GM18511 (cell line): ENCODE results near the gene PSD2.

ENCODE experiments used
- ATAC-seq: cut with Tn5 transposase; IDR thresholded peaks from one replicate; pipeline ENCODE4 v1.9.1; 2021; ENCODE audit warnings: mild to moderate bottlenecking, moderate library complexity; ENCODE audit not compliant: unreplicated experiment

PSD2 gene

DNA sequence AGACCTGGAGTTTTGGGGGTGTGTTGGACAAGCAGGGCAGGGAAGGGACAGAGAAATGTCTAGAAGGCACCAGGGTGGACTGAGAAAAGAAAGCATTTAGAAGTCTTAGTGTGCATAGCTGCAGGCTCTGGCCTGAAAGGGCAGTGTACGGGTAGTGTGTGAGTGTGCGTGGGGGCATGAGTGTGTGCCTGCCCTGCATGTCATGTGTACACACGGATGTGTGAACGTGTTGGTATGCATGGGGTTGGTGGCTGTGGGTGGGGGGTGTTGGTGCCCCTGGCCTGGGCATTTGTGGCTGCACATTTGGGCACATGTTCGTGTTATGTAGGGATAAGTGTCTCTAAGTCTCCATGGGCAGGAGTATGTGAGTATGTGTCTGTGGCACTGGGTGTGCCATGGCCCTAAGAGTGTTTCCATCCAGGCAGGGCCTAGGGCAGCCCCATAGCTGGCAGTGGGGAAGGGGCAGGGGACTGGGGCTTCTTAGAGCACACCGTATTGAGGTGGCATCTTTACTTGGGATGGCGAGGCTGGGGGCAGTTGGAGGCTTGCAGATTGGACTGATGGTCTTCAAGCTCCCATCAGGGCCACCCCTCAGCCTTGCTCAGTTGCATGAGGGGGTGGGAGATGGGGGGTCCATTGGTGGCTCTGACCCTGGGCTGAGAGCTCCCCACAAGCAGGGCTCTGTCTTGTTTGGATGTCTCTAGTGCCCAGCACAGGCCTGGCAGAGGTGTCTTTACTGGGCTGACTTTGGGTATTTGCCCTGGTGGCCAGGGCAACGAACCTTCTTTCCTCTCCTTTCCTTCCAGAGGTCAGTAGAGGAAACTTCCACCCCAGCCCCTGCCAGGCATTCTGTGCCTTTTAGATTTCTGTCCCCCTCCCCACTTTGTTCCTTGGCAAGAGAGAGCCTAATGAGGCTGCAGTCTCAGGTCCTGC is 15.0 kb downstream of the PSD2 start:
- ATAC-seq = no peak

DNA sequence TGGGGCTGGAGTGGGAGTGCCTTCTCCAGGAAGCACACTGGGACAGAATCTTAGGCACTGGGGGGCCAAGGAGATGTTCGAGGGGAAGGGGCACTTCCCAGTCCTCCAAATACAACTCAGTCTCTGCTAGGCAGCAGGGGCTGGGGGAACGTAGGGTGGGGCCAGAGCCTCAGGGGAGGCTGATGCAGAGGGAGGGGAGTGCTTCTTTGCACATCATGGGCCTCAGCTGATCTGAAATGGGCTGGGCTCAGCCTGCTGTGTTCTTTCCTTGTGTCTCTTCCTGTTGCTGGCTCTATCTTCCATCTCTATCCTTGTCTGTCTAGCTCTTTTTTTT is 15.6 kb downstream of the PSD2 start:
- ATAC-seq = no peak

DNA sequence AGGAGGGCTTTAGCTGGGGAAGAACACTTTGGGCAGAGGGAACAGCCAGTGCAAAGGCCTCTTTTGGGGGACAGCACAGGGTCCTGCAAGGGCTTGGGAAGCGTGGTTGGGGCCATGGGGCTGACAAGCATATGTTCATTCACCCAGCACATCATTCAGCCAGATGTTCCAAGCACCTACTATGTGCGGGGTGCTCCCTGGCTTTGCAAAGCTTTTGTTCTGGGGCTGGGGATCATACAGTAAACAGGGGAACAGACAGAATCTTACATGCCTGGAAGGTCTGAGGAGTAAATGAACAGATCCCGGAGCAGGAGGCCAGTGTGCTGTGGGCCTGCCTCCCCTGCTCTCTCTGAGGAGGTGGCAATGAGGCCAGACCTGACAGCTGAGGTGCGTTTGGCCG is 16.7 kb downstream of the PSD2 start:
- no peak for ATAC-seq

DNA sequence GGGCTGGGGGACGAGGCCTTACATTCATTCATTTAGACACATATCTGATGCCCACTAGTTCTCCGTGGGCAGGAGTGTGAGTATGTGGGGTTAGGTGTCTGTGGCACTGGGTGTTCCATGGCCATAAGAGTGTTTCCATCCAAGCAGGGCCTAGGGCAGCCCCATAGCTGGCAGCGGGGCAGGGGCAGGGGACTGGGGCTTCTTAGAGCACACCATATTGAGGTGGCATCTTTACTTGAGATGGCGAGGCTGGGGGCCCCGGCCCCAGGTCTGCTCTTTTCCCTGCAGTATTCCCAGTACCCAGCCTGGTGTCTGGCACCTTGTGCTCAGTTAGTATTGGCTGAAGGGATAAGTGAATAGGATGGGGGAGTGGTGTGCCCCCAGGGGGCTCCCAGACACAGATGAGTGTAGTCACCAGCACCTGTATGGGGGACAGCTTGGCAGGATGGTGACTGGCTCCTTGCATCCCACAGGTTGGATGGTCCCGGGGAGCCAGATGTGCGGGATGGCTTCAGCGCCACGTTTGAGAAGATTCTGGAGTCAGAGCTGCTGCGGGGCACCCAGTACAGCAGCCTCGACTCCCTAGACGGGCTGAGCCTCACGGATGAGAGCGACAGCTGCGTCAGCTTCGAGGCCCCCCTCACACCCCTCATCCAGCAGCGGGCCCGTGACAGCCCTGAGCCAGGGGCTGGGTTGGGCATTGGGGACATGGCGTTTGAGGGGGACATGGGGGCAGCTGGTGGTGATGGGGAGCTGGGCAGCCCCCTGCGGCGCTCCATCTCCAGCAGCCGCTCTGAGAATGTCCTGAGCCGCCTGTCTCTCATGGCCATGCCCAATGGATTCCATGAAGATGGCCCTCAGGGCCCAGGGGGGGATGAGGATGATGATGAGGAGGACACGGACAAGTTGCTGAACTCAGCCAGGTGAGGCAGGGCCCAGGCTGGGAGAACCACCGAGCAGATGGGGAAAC is 17.5 kb downstream of the PSD2 start:
- ATAC-seq = no peak

DNA sequence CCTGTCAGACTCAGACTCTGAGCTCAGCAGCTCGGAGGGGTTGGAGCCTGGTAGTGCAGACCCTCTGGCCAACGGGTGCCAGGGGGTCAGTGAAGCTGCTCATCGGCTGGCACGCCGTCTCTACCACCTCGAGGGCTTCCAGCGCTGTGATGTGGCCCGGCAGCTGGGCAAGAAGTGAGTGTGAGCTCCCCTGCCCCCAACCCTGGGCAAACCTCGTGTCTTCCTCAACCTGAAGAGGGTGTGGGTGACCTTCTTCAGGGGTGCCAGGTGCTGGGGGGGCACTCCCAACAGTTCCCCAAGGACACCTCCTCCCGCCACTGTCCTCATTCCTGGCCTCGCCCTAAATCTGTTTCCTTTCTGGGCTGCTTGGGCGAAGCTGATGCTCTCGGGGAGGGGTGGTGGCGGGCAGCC is 18.6 kb downstream of the PSD2 start:
- no peak for ATAC-seq

DNA sequence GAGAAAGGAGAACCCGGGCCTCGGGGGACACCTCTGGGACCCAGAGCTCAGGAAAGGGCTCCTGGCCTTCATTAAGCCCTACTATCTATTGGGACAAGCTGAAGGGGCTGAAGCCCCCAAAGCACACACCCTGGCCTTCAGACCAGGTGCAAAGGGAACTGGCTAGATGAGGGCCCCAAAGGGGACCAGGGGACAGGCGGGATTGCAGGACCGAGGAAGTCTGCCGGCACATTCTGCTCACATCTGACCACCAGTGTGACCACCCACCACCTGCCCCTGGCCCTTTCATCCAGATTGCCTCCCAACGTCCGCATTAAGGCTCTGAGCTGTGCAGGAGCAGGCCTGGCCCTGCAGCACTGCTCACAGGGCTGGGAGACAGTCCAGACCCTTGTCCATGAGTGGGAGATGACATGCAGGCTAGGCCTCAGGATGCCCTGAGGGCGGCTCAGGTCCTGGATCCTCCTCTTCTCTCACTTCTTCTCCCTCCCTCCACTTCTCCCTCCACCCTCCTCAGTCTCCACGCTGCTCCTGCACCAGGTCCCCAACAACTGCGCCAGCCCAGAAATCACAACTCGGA is 19.2 kb downstream of the PSD2 start:
- ATAC-seq = no peak

DNA sequence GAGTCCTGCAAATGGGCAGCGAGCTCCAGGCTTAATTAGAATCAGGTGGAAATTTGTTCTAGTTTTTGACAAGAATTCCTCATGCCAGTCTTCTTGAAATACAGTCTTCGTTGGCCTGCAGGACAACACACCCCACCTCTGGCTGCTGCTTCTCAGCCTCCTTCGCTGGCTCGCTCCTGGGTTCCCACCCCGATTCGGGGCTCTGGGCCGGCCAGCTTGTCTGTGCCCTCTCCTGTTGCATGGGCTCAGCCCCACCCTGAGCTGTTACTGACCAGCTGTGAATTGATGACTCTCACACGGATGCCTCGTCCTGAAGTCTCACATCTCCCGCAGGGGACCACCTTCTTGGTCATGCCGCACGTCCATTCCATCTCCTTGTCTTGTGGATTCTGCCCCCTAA is 21.0 kb downstream of the PSD2 start:
- no peak for ATAC-seq

DNA sequence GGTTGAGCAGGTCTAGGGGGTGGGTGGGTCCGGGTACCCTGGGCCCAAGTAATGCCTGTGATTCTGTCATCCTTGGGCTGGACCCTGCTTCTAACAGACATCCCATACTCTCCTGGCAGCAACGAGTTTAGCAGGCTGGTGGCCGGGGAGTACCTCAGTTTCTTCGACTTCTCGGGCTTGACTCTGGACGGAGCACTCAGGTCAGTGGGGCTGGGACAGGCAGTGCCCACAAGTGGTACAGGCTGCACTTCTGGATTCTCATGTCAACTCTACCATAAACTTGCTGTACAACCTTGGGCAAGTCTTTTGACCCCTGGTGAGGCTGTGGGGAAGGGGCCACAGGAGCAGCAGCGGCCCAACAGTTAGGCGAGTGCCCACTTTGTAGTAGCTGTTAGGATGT is 21.8 kb downstream of the PSD2 start:
- no peak for ATAC-seq

DNA sequence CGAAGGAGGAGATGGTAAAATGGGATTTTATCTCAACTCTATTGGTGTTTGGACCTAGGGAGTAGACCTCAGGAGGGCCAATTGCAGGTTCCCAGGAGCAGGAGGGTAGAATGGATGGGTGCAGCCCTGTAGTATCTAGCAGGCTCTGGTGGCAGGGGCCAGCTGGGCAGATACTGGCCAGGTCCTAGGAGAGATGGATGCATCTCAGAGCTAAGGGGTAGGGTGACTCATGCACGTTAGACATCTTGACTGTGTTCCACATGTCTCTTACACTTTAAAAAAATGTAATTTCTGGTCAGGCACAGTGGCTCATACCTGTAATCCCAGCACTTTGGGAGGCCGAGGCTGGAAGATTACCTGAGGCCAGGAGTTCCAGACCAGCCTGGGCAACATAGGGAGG is 22.4 kb downstream of the PSD2 start:
- ATAC-seq = no peak

DNA sequence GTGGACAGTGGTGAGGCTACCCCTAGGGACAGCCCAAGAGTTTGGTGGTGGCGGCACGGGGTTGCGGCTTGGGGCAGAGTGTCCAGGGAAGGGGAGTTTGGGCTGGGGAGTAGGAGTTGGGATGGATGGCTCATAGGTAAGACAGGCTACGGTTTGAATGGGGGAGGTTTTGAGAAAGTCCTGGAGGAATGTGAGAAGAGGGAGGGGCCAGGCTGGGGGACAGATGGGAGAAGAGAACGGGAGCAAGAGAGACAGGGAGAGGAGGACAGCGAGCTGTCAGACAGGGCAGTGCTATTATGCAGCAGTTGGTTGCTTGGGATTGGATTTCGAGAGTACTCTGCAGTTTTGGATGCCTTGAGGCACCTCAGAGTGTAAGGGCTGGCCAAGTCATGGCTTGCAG is 24.5 kb downstream of the PSD2 start:
- no peak for ATAC-seq

DNA sequence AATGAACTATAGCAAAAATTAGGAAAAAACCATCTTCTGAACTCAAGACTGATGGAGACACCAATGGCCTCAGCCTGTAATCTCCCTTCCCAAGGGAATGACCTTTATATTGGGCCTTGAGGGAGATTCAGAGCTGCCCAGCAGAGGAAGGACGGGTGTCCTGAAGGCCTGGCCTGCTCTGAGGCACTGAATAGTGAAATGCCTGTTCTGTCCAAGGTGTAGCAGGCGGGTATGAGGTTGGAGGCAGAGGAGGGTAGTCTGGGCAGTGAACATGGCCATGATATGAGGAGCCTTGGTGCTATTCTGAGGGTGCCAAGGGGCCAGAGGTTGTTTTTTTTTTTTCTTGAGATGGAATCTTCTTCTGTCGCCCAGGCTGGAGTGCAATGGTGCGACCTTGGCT is 25.0 kb downstream of the PSD2 start:
- no peak for ATAC-seq

DNA sequence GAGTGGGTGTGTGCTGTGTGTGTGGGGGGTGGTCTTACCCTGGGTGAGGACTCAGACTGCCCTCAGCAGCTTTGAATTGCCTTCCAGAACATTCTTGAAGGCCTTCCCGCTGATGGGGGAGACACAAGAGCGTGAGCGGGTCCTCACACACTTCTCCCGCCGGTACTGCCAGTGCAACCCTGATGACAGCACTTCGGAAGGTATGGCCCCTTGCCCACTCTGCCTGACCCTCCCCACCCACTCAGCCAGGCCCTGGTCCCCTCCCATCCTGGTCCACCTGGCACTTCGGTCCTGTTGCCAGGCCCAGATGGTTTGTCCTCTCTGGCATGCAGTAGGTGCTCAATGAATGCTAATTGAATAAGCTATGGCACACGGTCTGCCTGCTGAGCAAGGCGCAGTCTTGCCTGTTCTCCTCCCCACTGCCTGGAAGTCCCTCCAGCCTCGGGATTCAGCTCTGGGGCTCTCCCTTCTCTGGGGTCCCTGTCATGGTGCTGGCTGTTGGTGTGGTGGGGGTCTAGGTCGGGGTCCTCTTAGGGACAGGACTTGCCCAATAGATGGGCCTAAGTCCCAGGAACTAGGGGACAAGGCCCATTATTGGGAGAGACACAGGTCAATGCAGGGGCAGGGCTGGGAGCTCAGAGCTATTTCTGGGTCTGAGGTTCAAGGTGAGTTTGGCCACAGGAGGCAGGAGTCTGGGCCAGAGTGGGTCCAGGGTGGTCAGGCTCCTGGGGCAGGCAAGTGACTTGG is 26.4 kb downstream of the PSD2 start:
- ATAC-seq = no peak

DNA sequence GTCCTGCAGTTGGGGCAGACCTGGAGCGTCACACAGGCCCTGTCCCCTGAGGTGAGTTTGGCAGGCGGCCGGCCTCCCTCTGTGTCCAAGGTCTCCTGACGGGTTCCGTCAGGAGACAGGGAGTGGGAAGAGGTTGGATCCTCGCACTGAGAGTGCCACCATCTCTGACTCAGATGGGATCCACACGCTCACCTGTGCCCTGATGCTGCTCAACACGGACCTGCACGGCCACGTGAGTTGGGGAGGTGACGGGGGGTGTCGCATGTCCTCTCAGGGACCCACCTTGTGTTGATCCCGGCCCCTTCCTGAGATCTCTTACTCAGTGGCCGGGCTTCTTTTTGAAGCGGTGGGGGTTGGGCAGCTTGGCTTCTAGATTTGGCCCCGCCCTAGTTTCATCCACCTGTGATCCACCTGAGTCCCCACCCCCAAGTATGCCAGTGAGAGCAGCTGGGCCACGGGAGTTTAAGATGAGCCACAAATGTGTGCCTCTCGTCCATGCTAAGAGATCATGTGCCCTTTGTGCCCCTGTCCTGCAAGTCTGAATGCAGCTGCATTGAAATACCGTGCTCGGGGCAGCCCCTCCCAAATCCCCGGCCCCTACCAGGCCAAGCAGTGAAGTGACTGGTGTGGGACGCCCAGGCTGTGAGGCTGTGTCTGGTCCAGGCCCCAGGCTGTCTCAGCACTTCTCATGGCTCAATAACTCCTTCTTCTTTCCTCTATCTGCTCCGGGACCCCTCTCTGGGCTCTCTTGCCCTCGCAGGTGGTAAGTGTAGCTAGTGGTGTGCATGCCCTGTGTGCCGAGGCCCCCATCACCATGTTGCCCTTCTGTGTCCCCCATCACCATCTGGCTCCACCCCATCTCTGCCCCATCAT is 27.2 kb downstream of the PSD2 start:
- no peak for ATAC-seq

DNA sequence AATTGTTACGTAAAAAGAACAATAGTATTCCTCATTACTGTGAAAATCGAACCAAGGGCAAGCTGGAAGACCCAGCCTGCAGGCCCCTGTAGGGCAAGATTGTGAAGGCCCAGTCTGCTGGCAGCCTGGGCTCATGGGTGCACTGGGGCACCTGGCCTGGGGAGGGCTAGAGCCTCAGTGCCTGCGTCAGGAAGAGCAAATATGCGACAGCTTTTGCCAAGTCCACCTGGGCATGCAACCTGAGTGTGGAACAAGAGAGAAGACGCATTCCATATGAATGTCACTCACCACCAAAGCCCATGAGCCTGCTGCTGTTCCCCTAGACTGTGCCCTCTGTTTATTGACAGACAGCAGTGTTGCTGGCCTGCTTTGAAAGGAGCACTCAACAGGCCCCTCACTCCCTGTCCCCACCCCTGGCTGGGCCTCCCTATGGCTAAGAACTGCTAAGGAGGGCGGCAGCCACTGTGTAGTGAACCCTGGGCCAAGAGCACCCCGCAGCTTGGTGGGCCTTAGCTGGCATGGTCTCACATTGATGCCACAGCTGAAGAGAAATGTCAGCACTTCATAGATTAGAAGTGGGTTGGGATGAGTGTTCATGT is 28.2 kb downstream of the PSD2 start:
- ATAC-seq = no peak

DNA sequence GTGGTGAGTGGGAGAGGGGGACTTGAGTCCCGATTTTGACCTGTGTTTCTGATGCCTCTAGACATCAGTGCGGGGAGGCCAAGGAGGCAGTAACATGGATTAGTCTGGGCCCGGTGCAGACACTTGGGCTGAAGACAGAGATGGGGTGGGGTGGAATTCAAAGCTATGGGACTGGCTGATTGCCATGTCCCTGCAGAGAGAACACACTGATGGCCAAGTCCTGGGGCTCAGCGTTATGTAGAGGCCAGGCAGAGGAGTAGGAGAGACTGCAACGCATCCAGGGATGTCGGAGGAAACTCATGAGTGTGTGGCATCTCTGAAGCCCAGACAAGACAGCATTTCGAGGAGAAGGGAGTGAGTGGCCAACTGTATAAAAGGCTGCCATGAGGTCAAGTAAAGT is 30.1 kb downstream of the PSD2 start:
- ATAC-seq = no peak

DNA sequence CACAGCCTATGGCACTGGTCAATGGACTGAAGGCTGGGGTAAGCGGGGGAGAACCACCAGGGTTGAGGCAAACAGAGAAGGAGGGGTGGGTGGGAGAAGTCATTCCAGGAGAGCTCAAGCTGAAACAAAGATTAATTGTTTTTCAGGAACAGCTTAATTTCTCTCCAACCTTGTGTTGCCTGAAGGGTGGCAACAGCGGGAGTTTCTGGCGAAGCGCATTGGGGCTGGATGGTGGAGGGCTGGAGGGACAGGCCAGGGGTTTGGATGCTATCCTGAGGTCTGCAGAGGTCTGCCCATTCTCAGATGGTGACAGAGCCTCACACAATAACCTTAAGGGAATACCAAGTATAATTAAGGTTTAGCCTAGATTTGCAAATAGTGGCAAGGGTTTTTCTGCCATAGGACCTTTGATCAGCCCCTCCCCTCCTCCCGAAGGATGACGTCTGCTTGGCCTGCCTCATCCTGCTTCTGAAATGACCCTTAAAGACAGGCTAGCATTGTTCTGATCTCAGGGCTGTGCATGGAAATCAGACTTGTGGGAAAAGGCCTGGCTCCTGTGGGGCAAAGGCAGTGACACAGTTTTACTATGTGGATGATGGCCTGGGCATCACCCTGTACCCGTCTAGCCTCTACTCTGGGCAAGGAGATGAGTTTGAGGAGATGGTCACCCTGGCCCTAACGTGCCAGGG is 32.7 kb downstream of the PSD2 start:
- no peak for ATAC-seq

DNA sequence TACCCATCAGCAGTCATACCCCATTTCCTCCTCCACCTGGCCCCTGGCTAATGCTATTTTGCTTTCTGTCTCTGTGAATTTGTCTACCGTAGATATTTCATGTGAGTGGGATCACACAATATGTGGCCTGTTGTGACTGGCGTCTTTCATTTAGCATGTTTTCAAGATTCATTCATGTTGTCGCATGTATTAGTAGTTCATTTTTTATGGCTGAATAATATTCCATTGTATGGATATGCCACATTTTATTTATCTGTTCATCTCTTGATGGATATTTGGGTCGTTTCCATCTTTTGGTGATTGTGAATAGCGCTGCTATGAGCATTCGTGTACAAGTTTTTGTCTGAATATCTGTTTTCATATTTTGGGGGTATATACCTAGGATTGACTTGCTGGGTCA is 33.9 kb downstream of the PSD2 start:
- no peak for ATAC-seq

DNA sequence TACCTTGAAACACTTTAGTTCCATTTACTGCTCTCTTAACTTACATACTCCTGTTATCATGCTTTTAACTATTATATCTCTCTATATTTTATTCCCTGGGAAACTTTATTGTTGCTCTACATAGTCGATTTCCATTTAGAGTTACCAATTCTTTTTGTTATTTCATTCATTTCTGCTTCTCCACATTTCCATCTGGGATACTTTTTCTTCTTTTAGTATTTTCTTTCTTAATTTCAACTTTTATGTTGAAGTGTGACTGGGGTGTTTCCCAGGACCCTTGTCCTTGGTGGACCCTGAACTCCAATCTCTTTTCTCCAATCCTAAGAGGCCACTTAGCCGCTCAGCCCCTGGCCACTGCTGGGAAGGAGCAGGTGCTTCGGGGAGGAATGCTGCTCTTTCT is 36.0 kb downstream of the PSD2 start:
- no peak for ATAC-seq

DNA sequence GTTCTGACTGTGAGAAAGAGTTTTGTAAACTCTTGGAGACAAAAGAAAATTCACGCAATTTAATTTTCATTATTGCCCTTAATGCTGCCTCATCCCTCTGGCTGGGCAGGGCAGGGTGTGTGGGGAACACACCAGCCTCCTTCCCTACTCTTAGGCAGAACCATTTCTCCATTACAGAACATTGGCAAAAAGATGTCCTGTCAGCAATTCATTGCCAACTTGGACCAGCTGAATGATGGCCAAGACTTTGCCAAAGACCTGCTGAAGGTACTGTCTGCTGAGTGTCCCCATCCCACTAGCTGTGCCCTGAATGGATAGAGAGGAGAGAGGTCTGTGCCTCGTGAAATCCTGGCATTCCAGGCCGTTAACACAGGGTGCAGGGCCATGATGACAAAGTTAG is 37.9 kb downstream of the PSD2 start:
- no peak for ATAC-seq
